C4-2B (cell line): Measurements from ENCODE around the gene SLC50A1.
"Not testable (repeated sequence)": the region's sequence is repeated elsewhere in the genome, so short reads cannot be mapped to it uniquely, and the experiment has no call there.

ENCODE experiments used
- H3K27ac ChIP-seq: fragments of 450-650 bp; 2 replicates; pipeline ENCODE4 v1.5.1; 2017
- ZFX ChIP-seq: fragments of 450-650 bp; IDR thresholded peaks from 2 replicates; pipeline ENCODE4 v1.6.1; 2017
- TF ChIP-seq, protein P1 (sequence below): fragments of 450-650 bp; conservative IDR thresholded peaks from 2 replicates; pipeline ENCODE4 v1.5.1; 2017; ENCODE audit warnings: mild to moderate bottlenecking

The SLC50A1 gene

DNA sequence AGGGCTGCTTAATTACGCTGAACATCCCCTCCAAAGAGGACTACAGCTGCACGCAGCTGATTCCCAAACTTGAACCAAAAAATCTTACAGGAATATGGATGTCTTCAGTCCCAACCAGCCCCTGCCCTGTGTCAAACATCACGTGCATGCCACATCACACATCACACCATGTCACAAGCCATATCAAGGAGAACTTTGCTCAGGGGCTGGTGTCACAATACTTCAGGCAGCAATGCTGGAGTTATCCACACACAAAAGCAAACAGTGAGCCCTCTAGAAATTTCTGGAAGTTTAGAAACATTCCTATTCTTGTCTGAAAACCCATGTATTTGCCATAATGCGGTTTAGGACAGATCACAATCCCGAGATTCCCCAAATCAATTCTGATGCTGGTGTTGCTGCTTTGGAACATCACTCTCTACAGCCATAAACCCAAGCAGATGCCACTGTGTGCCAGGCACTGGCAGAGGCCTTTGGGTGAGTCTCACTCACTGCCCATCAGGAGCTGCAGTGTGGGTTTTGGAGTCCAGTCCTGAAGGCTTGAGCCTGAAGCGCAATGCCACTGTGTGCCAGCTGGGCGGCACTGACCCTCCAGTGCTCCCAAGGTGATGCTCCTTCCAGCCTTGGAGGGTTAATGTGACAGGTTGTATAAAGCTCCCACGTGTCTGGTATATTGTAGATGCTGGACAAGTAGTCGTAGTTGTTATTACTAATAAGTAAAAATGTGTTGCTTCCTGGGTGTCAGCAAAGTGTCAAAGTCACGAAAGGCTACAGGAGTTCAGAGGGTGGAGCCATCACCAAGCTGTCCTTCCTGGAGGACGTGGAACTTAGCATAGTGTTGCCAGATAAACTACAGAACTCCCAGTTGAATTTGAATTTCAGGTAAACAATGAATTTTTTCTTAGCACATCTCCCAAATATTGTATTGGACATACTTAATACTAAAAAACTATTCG is 28.1 kb upstream of the SLC50A1 start:
- TF ChIP-seq ZFX: no peak
- TF ChIP-seq, protein P1, sequence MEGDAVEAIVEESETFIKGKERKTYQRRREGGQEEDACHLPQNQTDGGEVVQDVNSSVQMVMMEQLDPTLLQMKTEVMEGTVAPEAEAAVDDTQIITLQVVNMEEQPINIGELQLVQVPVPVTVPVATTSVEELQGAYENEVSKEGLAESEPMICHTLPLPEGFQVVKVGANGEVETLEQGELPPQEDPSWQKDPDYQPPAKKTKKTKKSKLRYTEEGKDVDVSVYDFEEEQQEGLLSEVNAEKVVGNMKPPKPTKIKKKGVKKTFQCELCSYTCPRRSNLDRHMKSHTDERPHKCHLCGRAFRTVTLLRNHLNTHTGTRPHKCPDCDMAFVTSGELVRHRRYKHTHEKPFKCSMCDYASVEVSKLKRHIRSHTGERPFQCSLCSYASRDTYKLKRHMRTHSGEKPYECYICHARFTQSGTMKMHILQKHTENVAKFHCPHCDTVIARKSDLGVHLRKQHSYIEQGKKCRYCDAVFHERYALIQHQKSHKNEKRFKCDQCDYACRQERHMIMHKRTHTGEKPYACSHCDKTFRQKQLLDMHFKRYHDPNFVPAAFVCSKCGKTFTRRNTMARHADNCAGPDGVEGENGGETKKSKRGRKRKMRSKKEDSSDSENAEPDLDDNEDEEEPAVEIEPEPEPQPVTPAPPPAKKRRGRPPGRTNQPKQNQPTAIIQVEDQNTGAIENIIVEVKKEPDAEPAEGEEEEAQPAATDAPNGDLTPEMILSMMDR: no peak
- no peak overlapping the region for H3K27ac ChIP-seq

DNA sequence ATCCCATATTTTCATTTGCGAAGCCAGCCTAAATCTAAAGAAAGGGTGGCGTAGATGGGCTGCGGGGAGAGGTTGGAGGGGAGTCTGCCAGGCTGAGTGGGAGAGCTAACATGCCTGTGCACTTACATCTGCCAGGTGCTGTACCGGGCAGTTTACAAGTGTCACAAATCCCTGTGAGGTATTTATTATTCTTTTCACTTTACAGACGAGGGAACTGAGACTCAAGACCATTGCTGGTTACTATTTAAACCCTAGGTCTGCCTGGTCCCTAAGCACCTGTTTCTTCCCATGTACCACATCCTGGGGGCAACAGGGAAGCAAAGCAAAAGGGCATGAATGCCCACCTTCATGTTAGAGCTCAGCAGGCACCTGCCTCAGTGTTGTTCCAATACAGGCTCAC is 27.4 kb upstream of the SLC50A1 start:
- H3K27ac ChIP-seq: no peak overlapping the region
- TF ChIP-seq, protein P1: no peak
- no peak for TF ChIP-seq ZFX

DNA sequence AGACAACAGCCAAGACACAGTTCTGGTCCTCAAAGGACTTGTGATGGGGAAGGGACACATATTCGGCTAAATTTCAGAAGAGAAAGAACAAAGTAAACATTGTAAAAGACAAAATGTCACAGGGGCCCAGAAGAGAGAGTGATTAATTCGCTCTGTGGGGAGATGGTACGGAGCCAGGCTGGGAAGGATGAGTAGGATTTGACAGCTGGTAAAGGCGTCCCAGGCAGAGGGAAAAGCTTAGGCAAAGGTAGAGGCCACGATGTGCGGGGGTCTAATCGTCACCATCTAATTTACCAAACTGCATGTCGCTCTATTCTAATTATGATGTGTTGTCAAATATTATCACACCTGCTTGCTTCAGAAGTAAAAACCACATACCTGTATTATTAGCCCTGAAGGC is 25.3 kb upstream of the SLC50A1 start:
- H3K27ac ChIP-seq: no peak overlapping the region
- TF ChIP-seq, protein P1: no peak
- no peak for TF ChIP-seq ZFX

DNA sequence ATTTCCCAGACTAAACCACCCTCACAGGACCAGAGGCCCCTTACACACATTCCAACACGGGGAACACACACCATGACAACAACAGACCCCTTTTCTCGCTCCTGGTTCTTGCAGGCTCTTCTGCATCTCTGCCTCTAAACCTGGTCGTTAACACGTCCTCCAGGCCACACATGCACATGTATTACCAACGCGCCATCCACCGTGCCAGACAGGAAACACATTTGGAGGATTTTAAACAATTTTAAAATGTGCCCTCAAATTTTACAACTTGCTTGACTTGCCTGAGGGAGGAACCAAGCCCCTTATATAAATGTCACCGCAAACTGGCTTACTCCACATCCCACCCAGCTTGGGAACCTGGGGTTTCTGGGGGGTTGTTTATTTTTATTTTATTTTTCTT is 24.8 kb upstream of the SLC50A1 start:
- no peak for TF ChIP-seq ZFX
- TF ChIP-seq, protein P1: no peak
- H3K27ac ChIP-seq: no peak overlapping the region

DNA sequence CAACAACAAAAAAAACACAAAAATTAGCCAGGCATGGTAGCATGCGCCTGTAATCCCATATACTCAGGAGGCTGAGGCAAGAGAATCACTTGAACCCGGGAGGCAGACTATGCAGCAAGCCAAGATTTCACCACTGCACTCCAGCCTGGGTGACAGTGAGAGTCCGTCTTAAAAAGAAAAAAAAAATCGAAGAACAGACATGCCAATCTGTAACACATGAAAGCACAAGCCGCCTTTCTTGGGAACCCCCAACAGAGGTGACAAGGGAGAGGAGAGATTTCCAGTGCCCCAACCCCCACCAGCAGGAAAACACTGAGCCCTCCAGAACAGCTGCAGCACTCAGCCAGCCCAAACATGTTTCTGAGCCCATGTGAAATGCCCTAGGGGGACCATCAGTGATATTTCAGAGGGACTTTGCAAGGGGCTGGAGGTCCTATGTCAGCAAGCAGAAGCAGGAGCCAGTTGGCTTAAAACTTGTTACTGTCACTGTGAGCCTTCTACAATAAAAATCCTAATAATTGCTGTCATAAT is 22.1 kb upstream of the SLC50A1 start:
- no peak overlapping the region for H3K27ac ChIP-seq

DNA sequence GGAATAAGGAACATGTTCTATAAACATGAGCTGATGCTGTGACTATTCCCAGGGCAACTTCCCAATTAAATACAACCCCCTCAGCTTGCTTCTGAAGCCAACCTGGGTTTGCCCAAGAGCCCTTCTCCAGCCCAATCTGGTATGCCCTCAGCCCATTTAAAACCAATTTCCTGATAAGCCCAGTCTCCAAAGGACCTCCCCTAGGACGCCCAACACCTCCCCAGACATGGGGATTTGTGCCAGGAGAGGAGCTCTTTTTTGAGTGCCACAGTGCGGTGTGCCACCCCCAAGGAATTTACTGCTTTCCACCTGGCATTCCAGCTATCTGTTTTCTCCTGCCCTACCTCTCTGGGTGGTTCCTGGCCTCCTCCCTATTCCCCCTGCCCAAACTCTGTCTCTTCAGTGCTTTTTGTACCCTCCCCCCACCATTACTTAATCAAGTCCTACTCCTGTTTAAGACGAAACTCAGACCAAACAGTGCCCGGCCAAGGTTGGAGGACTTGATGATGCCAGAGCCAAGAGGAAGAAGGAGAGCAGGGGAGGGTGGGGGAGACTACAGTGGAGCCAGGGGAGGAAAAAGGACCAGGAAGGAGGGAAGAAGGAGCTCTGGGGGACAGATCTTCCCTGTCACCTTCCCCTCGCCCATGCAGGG is 19.4 kb upstream of the SLC50A1 start:
- H3K27ac ChIP-seq: no peak overlapping the region
- no peak for TF ChIP-seq ZFX
- TF ChIP-seq, protein P1: no peak

More for the DNA sequence above, 22.1 kb upstream of the SLC50A1 start:
- TF ChIP-seq ZFX: no peak
- TF ChIP-seq, protein P1: no peak

DNA sequence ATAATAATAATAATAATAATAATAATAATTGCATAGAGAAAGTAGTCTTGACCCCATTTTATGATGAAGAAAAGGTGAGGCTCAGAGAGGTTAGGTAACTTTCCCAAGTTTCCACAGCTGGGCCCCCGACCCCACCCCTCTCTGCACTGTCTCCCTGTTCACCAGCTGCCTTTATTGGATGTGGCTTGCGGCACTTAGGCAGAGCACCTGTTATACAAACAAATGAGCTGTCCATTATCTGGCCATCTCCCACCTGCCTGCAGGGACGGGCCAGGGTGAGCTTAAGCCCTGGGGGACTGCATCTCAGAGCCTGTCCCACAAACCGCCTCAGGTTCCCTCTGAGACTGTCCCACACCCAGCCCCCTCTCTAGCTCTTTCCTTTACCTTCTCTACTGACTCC is 18.0 kb upstream of the SLC50A1 start:
- TF ChIP-seq ZFX: no peak
- TF ChIP-seq, protein P1: no peak
- H3K27ac ChIP-seq: no peak overlapping the region

DNA sequence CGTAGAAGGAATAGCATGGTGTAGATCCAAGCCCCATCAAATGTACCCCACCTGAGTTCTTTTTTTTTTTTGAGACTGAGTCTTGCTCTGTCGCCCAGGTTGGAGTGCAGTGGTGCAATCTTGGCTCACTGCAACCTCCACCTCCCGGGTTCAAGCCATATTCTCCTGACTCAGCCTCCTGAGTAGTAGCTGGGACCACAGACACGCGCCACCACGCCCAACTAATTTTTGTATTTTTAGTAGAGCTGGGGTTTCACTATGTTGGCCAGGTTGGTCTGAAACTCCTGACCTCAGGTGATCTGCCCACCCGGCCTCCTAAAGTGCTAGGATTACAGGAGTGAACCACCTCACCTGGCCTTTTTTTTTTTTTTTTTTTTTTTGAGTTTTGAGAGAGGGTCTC is 17.6 kb upstream of the SLC50A1 start:
- not testable (repeated sequence) for H3K27ac ChIP-seq
